GM08714 (cell line): ENCODE results near the gene TSPAN14.

Source experiments
- H3K4me3 ChIP-seq: fragments of 200-500 bp; sonication (Bioruptor generic); 2 replicates; pipeline ENCODE4 v1.5.1; 2014; ENCODE audit warnings: mild to moderate bottlenecking, low read length, inconsistent platforms
- ZNF274 ChIP-seq: IDR thresholded peaks from 2 replicates; pipeline ENCODE4 v1.6.1; 2012; ENCODE audit warnings: mild to moderate bottlenecking, low read depth, low read length

TSPAN14 gene

GRCh38 chr10:80457554-80458262 is 3.6 kb downstream of the TSPAN14 start:
- no peak for TF ChIP-seq ZNF274
- no peak overlapping the region for H3K4me3 ChIP-seq

GRCh38 chr10:80458263-80458625 is 4.1 kb downstream of the TSPAN14 start:
- no peak for TF ChIP-seq ZNF274
- H3K4me3 ChIP-seq: no peak overlapping the region

GRCh38 chr10:80458638-80459037 is 4.5 kb downstream of the TSPAN14 start:
- no peak overlapping the region for H3K4me3 ChIP-seq
- no peak for TF ChIP-seq ZNF274

GRCh38 chr10:80459047-80459865 is 5.1 kb downstream of the TSPAN14 start:
- TF ChIP-seq ZNF274: no peak
- no peak overlapping the region for H3K4me3 ChIP-seq

GRCh38 chr10:80460399-80461207 is 6.5 kb downstream of the TSPAN14 start:
- no peak overlapping the region for H3K4me3 ChIP-seq
- TF ChIP-seq ZNF274: no peak

- no peak for TF ChIP-seq ZNF274
- H3K4me3 ChIP-seq: no peak overlapping the region
Observed at GRCh38 chr10:80461208-80462183, 7.4 kb downstream of the TSPAN14 start.

- TF ChIP-seq ZNF274: no peak
- H3K4me3 ChIP-seq: no peak overlapping the region; the same call in 1 of the 2 replicates
Observed at GRCh38 chr10:80462299-80462980, 8.3 kb downstream of the TSPAN14 start.

- TF ChIP-seq ZNF274: no peak
Observed at GRCh38 chr10:80462981-80463741, 9.1 kb downstream of the TSPAN14 start.

GRCh38 chr10:80463868-80464267 is 9.8 kb downstream of the TSPAN14 start:
- H3K4me3 ChIP-seq: no peak overlapping the region
- TF ChIP-seq ZNF274: no peak

More at GRCh38 chr10:80462981-80463741, 9.1 kb downstream of the TSPAN14 start:
- no peak overlapping the region; the same call in 1 of the 2 replicates for H3K4me3 ChIP-seq

- TF ChIP-seq ZNF274: no peak
Observed at GRCh38 chr10:80464557-80465450, 10.7 kb downstream of the TSPAN14 start.

GRCh38 chr10:80465451-80465835 is 11.3 kb downstream of the TSPAN14 start:
- no peak overlapping the region for H3K4me3 ChIP-seq

More at GRCh38 chr10:80464557-80465450, 10.7 kb downstream of the TSPAN14 start:
- H3K4me3 ChIP-seq: no peak overlapping the region

More at GRCh38 chr10:80465451-80465835, 11.3 kb downstream of the TSPAN14 start:
- no peak for TF ChIP-seq ZNF274
